GM18498 (cell line): ENCODE results near the gene FIS1.
A peak's percentile ranks its signal among the peaks of the same experiment; 100 is the strongest.
"Not testable (repeated sequence)": the region's sequence is repeated elsewhere in the genome, so short reads cannot be mapped to it uniquely, and the experiment has no call there.

Experiments used
- ATAC-seq: cut with Tn5 transposase; IDR thresholded peaks from one replicate; pipeline ENCODE4 v1.9.1; 2021; ENCODE audit warnings: mild to moderate bottlenecking, moderate library complexity; ENCODE audit not compliant: unreplicated experiment

Gene FIS1

DNA sequence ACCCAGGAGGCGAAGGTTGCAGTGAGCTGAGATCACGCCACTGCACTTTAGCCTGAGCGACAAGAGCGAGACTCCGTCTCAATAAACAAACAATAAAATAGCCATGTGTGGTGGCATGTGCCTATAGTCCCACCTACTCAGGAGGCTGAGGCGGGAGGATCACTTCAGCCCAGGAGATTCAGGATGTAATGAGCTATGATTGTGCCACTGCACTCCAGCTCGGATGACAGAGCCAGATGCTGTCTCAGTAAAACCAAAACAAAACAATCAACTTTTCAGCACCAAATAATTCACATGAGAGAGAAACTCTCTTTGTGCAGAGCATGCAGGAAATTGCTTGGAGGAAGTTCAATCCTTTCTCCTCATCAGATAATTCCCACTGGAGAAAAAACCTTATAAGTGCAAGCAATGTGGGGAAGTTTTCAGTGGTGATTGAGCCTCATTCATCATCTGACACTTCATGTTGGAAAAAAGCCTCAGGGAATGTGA is 13.4 kb upstream of the FIS1 start:
- ATAC-seq: no peak

DNA sequence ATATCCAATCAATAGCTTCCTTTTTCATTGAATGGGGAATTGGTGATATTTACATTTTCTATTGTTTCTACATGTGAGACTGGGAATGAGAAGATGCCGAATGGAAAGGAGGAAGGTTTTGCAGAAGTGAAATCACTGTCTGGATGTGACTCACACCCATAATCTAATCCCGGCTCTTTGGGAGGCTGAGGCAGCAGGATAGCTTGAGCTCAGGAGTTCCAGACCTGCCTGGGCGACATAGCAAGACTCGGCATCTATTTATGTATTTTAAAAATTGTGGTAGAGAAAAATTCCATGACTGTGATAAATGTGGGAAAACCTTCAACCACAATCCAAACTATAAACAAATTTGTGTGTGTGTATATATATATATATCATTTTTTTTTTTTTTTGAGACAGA is 10.9 kb upstream of the FIS1 start:
- ATAC-seq: no peak

DNA sequence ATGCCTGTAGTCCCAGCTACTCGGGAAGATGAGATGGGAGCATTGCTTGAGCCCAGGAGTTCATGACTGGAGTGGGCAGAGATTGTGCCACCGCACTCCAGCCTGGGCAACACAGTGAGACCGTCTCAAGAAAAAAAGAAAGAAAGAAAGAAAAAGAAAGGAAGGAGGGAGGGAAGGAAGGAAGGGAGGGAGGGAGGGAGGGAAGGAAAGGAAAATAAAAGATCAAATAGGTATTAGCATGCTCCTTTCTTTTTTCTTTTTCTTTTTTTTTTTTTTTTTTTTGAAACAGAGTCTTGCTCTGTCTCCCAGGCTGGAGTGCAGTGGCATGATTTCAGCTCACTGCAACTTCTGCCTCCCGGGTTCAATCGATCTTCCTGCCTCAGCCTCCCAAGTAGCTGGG is 8.3 kb upstream of the FIS1 start:
- not testable (repeated sequence) for ATAC-seq

DNA sequence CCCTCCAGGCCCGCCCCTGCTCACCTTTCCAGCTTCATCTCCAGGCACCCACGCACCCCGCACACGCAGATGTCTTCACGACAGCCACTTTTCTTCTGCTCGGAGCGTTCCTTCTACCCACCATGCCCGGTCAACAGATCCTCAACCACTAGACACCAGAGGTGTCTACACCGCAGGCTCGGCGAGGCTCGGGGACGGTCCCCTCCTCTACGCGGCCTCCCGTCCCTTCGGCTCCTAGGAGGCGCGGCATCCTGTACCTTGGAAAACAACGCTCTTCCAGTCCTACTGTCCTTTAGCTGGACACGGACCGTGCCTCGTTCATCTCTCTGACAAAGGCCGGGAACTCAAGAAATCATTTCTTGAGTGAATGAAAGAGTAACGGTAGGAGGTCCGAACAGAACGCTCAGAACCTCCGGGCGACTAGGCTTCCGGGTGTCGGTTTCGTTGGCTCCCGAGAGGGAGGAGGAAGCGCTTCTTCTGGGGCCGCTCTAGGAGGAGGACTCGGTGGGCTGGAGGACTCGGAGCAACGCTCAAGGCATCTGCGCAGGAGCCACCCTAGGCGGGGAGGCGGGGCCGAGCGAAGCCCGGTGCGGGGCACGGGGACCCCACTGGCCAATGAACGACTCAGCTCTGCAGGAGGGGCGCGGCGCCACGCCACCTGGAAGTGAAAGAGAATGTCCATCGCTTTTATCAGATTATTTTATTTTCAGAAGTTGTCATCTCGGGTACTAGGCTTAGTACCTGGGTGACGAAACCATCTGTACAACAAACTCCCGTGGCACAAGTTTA is 7.2 kb upstream of the FIS1 start:
- peak; percentile 97 for ATAC-seq

DNA sequence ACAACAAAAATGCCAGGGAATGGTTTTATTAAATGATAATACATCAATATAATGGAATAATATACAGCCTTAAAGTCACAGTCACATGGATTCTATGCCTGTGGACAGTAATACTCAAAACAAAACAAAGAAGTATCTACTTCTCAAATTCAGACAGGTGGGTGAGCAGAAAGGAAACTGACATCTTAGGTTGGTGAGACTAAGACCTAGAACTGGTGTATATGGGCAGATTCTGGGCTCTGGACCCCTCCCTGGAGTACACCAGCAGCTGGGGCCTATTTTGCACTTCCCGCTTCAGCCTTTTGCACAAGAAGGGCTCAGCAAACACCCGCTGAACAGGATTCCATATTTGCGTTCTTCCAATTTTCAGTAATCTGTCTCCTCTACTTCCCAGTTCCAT is 5.4 kb upstream of the FIS1 start:
- no peak for ATAC-seq

DNA sequence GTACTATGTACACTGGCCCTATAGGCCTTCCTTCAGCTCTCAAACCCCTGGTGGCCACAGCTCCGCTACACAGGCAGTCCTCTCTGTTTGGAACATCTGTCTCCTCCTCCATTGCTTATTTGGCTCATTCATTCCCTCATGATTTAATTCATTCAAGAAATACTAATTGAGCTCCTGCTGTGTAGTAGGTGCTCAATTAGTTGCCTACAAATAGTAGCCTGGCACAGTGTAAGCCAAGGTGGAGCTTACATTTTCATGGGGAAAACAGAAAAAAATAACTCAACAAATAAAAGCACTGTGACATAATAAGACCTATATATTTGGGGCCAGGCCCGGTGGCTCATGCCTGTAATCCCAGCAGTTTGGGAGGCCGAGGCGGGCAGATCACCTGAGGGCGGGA is 3.4 kb upstream of the FIS1 start:
- no peak for ATAC-seq

DNA sequence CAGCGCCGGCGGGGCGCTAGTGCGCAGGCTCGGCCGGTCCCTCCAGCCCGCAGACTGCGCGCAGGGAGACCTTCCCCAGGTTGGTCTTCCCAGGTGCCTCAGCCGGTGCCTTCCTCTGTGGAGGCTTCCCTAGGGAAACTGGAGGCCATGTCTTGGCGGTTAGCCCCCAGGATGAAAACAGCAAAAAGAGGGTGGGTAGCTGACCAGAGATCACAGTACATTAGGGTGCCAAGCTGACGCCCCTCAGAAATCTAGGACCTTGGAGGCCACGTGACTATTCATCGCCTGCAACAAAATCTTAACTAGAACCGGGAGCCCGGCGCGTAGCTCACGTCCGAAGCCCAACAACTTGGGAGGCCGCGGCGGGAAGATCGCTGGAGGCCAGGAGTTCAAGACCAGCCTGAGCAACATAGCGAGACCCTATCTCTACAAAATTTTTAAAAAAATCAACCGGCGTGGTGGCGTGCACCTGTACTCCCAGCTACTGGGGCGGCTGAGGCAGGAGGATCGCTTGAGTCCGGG is 327 bp upstream of the FIS1 start:
- no peak for ATAC-seq

DNA sequence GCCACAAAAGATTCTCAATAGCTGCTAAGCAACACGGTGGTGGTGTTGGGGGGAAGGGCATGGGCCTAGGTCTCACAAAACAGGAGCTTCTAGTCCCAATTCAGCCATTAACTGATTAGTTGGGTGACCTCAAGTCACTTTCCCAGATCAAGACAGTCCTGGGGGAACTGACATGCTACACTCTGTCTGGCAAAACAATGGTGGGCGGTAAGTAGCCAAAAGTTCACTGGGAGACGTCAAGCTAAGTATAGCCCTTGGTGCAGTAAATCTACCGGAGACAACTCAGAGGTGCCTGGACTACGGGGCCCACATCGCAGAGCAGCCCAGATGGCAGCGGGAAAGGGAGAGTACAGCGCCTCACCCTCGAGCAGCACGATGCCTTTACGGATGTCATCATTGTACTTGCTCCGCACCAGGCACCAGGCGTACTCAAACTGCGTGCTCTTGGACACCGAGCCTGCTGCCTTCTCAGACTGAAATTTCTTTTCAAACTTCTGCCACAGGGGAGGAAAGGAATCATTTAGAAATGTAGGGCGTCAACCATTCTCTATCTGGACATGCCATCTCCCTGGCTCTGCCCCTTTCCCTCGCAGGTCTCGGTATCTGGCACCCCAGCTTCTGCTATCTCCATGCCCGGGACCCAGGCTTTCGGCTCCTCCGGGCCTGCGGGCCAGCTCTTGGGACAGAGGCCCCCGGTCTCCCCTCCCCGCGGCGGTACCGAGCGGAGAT is 1.1 kb downstream of the FIS1 start:
- no peak for ATAC-seq

DNA sequence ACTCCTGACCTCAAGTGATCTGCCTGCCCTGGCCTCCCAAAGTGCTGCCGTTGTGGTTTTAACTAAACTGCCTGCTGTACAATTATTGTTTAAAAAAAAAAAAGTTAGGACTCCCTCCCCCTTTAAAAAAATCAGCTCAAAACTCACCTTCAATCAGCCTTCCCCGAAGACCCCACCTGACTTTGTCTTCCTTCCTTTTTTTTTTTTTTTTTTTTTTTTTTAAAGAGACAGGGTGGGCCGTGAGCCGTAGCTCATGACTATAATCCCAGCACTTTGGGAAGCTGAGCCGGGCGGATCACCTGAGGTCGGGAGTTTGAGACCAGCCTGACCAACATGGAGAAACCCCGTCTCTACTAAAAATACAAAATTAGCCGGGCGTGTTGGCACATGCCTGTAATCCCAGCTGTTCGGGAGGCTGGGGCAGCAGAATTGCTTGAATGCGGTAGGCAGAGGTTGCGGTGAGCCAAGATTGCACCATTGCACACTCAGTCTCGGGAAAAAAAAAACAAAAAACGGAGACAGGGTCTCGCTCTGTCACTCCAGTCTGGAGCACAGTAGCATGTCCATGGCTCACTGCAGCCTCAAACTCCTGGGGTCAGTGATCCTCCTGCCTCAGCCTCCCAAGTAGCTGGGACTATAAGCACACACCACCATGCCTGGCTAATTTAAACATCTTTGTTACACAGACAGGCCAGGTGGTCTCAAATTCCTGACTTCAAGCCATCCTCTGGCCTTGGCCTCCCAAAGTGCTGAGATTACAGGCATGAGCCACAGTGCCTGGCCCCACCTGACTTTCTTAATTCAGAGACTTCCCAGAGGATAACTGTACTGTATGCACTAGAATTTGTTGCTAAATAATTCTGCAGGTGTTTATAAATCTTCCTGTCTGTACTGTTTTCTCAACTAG is 3.2 kb downstream of the FIS1 start:
- ATAC-seq: no peak

DNA sequence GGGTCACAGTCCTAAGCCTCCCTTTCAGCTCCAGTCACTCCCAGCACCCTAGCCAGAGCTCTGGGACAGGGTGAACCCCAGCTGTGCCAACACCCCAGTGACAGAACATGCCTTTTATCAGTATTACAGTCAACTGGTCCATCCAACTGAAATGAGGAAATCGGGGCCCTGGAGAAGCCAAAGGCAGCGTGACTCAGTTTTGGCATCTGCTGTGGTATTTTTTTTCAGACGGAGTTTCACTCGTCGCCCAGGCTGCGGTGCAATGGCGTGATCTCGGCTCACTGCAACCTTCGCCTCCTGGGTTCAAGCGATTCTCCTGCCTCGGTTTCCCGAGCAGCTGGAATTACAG is 3.9 kb downstream of the FIS1 start:
- no peak for ATAC-seq

DNA sequence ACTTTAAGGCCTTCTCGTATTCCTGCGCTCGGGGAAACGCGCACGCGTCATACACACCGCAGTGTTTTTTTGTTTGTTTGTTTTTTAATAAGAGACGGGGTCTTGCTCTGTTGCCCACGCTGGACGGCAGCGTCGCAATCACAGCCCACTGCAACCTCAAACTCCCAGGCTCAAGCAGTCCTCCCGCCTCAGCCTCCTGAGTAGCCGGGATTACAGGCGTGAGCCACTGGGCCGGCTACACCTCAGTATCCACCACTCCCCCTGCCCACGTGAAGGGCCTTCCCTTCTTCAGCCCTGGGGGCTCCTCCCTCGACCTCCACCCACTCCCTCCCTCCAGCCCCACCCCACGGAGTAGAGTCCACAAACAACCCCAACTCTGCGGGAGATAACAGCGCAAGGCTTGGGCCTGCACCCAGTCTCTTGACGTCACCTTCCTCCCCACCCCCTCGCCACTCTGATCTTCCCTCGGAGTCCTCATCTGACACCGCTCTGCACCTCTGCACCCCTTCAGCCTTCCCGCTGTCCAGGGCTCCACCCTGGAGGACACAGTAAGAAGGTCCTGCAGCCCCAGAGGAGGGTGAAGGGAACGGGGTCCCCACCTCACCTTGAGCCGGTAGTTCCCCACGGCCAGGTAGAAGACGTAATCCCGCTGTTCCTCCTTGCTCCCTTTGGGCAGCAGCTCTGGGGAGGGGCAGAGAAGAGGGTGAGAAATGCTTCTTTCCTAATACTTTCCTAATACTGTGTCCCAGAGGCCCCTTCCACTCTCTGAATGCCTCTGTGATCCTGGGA is 4.5 kb downstream of the FIS1 start:
- no peak for ATAC-seq

DNA sequence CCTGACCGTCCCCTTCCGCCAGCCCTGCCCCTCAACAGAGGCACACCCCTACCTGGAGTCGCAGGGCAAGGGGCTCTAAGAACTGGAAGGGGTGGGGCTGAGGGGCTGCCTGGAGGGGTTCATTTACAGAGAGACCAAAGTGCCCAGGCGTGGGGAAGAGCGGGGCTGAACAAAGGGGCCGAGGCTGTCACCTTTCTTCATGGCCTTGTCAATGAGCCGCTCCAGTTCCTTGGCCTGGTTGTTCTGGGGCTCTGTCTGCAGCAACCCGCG is 5.0 kb downstream of the FIS1 start:
- ATAC-seq: no peak

DNA sequence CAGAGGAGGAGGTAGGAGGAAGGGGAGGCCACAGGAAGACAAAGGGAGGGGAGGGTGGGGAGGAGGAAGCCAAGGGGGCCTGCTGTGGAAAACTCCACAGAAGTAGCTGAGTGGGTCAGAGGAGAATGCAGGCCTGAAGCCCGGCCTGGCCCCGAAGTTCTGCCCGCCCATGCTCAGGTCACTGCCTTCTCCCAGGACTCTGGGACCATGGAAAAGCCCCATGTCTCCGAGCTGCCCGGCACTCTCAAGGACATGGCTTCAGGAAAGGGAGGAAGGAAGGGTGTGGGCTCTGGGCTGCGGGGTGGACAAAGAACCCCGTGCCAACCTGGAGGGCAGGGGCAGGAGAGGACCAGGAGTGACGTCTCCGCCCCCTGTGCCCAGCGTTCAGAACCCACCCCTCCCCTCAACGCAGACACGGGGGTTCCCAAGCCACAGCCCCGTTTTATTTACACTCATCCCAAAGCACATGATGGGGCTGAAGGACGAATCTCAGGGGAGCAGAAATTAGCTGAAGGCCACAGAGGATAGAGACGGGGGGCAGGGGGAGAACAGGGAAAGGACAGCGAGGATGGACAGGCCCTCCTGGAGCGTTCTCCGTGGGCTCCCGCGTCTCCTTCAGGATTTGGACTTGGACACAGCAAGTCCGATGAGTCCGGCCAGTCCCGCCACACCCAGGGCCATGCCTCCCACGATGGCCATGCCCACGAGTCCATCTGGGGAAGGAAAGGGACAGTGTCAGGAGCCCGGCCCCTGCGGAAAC is 5.5 kb downstream of the FIS1 start:
- ATAC-seq: no peak

DNA sequence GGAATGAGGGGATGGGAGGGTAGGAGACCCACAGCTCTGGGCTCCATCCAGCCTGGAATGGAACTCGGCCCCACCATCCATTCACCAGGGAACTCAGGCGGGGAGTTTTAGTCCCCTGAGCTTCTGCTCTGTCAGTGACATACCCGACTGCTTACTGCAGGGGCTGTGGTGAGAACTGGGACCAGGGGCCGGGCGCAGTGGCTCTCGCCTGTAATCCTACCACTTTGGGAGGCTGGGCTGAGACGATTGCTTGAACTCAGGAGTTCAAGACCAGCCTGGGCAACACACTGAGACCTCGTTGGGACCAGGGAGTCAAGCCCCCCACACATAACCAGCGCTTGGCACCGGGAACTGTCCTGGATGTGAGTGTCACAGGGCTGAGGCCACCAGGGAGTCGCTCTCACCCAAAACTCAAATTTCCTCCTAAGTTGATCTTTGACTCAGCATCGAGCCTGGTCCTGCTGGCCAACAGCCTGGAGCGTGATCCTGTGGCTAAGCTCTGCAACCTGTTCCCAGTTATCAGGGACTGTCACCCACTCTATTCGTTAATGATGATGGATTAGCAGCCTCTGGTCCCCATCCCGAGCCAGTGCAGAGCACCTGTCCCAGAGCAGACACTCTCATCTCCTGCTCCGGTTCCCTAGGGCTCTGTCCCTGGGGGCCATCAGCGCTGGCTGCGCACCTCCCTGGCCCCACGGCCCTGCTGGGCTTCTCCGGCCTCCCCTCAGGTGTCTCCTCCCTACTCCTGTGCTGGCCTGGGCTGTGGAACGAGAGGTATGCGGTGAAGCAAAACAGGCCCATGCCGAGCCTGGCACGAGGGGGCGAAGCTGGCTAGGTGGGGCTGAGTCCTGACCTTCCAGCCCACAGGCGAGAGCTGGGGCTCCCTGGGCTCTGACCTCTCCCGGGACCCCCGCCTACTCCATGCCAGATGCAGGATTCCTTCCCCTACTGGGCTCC is 6.4 kb downstream of the FIS1 start:
- ATAC-seq: no peak

DNA sequence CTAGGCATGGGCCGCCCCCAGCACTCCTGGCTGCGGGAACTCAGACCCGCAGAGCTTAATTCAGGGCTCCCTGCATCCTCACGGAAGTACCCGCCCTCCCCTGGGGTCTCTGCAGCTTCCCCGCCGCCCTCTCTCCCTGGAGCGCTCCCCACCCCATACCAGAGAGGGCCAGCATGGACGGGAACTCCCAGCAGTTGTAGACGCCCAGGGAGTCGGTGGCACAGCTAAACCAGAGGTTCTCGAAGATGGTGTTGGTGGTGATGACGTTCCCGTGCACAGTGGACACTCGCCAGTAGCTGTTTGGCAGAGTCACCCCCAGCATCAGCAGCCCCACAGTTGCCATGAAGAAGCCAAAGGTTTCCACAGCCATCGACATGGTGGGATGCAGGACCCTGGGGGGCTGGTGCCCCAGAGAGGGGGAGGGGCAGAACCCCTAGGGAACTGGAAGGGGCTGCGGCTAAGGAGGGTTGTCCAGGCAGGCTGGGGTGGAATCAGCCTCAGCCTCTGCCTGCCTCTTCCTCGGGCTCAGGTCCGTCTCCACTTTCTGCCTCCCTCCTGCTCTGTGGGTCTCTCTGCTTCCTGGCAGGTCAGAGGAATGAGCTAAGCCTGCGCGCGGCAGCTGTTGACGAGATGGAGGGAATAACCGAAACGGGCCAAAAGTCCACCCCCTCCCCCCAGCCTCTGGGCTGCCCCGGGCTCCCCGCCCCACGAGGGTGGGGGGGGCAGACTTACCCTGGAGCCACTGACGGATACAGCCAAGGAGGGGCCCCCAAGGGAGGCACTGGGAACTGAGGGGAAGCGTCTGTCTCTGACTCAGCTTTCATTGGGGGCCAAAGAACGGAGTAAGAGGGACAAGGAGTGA is 7.4 kb downstream of the FIS1 start, which contains the start of gene CLDN15:
CLDN15 (minus strand) TSS at position 597 of the 862 bp plus-strand sequence; CDS start at position 376, 221 bp downstream.
- no peak for ATAC-seq

DNA sequence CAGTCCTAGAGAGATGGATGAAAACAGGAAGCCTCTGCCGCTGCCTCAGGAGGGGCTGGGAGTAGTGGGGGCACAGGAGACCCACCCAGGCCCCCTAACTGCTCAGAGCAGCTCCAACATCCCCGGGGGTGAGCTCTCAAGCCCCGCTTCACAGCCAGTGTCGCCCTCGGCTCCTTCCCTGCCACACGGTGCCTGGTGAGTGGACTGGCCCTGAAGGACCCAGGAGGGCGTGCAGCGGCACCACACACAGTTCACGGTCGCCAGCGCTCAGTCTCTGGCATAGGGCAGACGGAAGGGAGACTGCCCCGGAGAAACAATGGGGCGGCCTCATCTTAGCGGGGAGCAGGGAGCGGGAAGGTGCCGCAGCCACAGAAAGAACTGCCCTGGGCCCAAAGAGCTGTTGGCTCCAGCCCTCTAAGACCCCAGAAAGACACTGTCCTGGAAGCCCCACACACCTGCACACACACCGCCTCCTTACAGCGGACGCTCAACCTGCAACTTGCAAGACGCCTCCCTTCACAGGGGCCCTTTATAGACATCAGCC is 8.5 kb downstream of the FIS1 start:
- ATAC-seq: no peak

DNA sequence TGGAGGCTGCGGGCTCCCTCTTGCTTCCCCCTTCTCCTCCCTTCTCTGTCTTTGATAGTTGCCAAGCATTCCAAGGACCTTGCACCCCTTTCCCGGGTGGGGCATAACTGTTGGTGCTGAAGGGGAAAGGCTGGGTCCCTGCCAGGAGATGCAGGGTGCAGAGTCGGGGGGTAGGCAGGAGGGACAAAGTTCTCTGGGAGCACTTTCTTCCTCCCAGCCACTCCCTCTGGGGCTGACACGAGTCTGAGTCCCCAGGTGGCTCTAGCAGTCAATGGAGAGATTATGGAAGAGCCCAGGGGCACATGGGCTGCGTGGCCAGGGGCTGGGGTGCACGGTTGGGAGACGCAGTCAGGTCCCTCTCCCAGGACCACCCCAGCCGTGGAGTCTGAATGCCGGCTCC is 9.4 kb downstream of the FIS1 start:
- no peak for ATAC-seq
